ENCODE results near the gene C1orf94. TPM values are rescaled to one million over a fixed set of nuclear protein-coding genes. Genes with fewer than 3 reads are reported as not detected.

Gene C1orf94
- total RNA-seq, 1 donor from 2014 or later = not detected

DNA sequence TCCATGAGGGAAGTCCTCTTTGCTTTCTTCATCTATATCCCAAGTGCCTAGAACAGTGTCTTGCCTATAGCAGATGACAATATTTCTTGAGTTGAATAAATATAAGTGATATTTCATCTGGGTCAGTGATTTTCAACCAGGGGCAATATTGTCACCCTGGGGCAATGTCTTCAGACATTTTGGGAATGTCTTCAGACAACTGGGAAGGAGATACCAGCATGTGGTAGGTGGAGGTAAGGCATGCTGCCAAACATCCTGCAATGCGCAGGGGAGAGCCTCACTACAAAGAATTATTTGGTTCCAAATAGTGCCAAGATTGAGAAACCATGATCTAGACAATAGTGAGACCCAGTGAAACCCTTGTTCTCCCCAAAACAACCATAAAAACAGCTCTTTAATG is 54.7 kb downstream of the C1orf94 start:
- intact Hi-C loops (cut with micrococcal nuclease) = no loop called here
- DNase-seq (no peak), ATAC-seq (no peak)

DNA sequence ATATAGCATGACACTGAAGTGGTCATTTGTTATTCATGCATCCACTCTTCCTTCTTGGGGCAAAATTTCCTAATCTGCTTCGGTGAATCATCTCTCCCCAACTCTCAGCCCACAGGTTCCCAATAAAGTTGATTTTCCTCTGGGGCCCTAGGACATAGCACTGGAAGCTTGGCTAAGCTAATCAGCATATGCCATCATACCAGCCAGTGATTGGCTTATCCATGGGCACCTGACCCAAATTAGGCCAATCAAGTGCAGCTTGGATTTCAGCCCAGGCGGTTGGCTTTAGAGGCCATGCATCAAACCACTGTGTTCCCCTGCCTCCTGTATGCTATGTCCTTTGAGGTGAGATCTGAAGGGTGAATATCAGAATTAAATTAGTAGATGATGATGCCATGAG is 58.9 kb downstream of the C1orf94 start:
- ATAC-seq (no peak), DNase-seq (no peak)
- intact Hi-C loops (cut with micrococcal nuclease) = no loop called here

DNA sequence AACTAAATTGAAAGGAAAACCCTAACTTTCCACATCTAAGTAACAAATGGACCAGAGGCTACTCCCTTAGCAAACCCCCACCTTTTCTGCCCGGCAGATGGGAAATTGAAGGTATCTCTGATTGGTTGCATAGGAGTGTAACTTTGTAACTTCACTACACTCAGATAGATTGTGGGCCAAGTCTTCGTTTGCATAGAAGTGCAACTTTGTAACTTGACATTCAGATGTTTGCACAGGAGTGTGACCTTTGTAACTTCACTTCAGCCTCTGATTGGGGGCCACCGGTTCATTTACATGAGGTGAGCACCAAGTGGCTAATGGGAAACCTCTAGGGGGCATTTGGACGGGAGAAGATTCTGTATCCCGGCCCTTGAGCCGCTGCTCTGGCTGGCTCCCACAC is 59.4 kb downstream of the C1orf94 start:
- ATAC-seq = no peak
- no peak for DNase-seq
- intact Hi-C loops (cut with micrococcal nuclease) = no loop called here

DNA sequence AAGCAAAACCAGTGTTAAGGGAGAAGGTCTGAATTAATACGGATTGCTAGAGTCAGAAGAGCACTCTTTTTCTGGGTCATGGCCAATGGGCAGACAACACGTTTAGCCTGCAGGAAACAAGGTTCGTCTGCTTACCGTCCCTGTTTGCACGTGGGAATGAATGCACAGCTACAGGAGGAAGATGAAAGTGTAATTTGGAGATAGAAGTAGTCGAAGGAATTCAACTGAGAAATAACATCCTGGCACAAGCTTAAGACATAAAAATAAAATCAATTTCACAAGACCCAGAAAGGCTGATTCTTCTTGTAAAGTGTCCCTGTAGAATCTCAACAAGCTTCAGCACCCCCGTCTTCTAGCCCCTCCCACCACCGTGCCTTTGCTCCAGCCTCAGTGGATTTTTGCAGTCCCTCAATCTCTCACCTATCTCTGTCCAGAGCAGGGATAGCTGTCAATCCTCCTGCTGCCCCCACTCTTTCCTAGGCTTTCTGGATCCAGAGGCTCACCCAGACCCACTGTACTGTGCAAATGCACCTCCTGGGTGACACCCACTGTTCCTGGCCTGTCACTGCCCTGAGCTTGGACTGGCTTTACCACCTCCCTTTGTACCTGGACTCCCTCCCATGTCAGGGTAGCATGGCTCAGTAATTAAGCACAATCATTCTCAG is 60.6 kb downstream of the C1orf94 start:
- no peak for ATAC-seq
- intact Hi-C loops (cut with micrococcal nuclease) = no loop called here
- no peak for DNase-seq

DNA sequence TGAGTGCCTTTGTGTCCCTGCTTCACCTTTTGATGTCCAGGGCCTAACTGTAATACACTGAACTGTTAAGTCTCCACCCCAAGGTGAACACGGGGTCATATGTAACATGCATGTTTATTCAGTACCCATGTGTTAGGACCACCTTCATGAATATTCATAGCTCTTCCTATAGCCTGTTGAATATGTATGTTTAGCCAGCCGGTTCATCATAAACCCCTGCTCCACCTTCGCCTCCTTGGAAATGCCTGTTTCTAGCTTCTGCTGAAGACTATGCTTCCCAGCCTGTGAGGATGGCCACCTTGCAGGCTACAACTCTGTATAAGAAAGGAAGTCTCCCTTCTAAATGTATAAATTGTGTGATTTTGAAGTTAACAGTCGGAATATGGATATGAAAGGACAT is 69.3 kb downstream of the C1orf94 start:
- ATAC-seq (no peak), DNase-seq (no peak)
- intact Hi-C loops (cut with micrococcal nuclease) = no loop called here

- intact Hi-C loops (cut with micrococcal nuclease) = no loop called here
- ATAC-seq = no peak
- no peak for DNase-seq
Measured at GRCh38 chr1:34250342-34250741, 73.6 kb downstream of the C1orf94 start.

GRCh38 chr1:34262023-34262853 is 85.5 kb downstream of the C1orf94 start:
- no peak for DNase-seq
- intact Hi-C loops (cut with micrococcal nuclease) = no loop called here
- ATAC-seq = no peak

DNA sequence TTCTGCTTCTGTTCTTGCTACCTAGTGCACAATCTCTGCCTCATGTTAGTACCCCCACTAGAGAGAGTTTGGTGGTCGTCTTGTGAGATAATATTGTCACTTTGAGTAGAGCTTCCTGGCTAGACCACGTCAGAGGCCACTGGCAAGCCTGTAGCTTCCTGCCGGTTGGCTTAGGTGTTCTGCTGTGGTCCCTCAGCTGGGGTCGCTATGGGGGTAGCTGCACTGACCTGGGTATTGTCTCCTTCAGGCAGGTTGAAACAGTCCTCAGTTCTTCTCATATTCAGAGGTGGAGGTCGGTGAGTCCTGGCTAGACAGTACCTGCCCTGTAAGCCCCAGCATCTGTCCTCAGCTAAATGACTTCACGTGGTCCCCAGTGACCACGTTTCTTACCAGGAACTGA is 86.2 kb downstream of the C1orf94 start:
- intact Hi-C loops (cut with micrococcal nuclease) = no loop called here
- ATAC-seq = no peak
- DNase-seq = no peak

DNA sequence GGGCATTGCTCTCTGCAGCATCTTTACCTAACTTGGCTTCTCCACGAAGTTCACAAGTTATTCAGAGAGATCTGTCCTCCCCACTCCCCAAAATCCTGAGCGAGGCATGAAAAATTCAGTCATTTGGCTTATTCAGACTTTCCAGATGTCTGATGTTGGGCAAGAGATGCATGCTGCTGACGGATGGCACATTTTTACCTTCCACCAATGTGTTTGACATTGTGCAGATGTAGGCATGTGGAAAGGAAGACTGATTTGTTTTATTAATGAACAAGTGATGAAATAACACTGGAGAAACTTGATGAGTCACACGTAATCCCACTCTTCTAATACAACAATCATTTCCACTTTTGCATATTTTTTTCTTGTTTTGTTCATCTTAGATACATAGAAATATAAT is 86.7 kb downstream of the C1orf94 start:
- no peak for DNase-seq
- intact Hi-C loops (cut with micrococcal nuclease) = no loop called here
- ATAC-seq = no peak

- ATAC-seq (no peak), DNase-seq (no peak)
- intact Hi-C loops (cut with micrococcal nuclease) = no loop called here
Measured at GRCh38 chr1:34265396-34265795, 88.7 kb downstream of the C1orf94 start.

DNA sequence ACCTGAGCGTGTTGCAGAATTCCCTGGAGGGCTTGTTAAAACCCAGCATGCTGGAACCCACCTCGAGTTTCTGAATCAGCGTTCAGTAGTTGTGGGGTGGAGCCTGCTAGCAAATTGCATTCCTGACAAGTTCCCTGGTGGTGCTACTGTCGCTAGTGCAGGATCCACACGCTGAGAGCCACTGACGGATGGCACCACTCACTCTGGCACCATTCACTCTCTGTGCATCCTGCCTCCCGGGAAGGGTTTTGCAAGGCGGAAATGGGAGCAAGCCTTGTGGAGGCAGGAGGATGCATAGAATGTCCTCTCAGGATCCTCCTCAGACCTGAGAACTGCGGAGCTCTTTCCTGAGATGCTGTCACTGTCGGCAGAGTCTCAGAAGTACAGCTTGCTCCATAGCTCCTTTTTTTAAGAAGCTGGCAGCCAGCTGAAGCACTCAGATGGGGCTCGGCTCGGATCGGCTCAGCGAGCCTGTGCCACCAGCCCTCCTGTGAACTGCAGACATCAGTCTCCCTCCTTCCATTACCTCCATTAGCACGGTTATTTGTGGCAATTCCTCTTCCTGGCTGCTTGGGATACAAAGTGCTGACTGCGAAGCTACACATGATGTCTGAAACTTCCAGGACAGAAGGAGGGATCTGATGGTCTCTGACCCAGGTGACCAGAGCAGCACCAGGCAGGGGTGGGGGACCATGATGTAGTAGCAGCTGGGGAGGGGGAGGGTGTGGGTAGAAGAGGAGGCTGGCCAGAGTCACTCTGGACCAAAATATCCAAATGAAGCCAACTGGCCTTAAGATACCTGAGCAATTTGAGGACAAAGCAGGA is 89.6 kb downstream of the C1orf94 start:
- DNase-seq (no peak), ATAC-seq (no peak)
- intact Hi-C loops (cut with micrococcal nuclease) = no loop called here

DNA sequence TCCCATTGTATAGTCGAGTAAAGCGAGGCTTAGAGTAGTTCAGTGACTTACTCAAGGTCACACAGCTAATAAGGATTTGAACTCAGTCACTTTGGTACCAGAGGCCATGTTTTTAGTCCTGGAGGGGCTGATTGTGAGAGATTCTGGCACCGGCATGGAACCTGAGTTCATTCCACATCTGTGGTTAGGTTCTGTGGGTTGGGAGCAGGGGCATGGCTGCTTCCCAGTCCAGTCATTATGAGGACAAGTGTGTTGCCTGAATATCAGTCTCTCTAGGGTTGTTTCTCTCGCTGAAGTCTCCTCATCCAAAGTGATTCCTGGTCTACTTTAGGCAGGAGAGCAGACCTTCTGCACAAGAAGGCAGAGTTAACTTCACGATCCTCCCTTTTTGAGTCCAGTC is 90.6 kb downstream of the C1orf94 start:
- DNase-seq (no peak), ATAC-seq (no peak)
- intact Hi-C loops (cut with micrococcal nuclease) = no loop called here

DNA sequence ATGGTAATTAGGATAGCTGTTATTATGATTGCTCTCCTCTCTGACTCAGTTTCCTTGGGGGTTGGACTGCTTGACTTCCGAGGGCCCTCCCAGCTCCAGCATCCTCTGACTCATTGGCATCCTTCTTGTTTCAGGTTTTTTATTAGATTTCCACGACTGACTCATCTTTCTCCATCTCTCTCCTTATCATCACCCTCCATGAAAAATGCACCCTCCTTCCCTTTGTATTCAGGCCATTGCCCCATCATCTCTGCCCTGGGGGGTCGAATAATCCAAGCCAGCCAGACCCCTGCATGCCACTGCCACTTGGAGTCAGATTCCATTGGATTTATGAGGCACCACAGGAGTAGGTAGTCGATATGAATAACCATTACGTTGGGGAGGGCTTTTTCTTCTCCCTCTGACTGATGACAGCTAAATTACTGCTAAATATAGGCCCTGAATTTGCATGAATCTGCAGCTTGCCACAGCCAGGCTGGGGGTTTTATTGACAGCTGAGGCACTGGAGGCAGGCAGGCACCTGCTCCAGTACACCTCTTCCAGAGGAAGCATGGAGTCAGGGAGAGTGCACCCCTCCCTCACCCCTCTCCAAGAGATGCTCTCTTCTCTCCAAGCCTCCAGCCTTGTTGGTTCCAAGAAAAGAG is 91.7 kb downstream of the C1orf94 start:
- intact Hi-C loops (cut with micrococcal nuclease) = no loop called here
- ATAC-seq = no peak
- no peak for DNase-seq

Other genes starting within 250 kb of the C1orf94 start
- 0.22 TPM for gene CSMD2, start 11.7 kb upstream of the C1orf94 start, total RNA-seq

Data from left ventricle myocardium superior (tissue), 1 donor.